Cardiac septum (tissue), 1 donor: ENCODE data around the gene ZNF423. TPM values are rescaled to one million over a fixed set of nuclear protein-coding genes. Genes with fewer than 3 reads are reported as not detected.

ENCODE experiments used
- DNase-seq: peaks from one replicate; pipeline ENCODE4 v3.0.0-alpha.2; 2020; ENCODE audit warnings: low spot score
- intact Hi-C: fragments of 100-400 bp; cut with DNase I; formaldehyde crosslinking; loops from one replicate; pipeline ENCODE4 v1.14.0; 2022
- total RNA-seq: library from RNA; stranded (reverse); fragmentation: NEBNext Ultra II Directional; extraction: Animal tissue kit (Norgen Biotek cat#: 25700); gene quantifications from one replicate; pipeline ENCODE4 v1.2.1, GENCODE V29; 2021
- donor health status: DM: no; HTN: no; CAD: no.

The ZNF423 gene
- total RNA-seq, 1 donor from 2014 or later = 8.6 TPM

GRCh38 chr16:49462362-49462988 is 393.4 kb downstream of the ZNF423 start:
- intact Hi-C loops = no loop called here
- DNase-seq = no peak

- no peak for DNase-seq
- intact Hi-C loops = no loop called here
Observed at GRCh38 chr16:49461517-49461951, 394.4 kb downstream of the ZNF423 start.

GRCh38 chr16:49460786-49461470 is 395.0 kb downstream of the ZNF423 start:
- DNase-seq = no peak
- intact Hi-C loops = no loop called here

DNA sequence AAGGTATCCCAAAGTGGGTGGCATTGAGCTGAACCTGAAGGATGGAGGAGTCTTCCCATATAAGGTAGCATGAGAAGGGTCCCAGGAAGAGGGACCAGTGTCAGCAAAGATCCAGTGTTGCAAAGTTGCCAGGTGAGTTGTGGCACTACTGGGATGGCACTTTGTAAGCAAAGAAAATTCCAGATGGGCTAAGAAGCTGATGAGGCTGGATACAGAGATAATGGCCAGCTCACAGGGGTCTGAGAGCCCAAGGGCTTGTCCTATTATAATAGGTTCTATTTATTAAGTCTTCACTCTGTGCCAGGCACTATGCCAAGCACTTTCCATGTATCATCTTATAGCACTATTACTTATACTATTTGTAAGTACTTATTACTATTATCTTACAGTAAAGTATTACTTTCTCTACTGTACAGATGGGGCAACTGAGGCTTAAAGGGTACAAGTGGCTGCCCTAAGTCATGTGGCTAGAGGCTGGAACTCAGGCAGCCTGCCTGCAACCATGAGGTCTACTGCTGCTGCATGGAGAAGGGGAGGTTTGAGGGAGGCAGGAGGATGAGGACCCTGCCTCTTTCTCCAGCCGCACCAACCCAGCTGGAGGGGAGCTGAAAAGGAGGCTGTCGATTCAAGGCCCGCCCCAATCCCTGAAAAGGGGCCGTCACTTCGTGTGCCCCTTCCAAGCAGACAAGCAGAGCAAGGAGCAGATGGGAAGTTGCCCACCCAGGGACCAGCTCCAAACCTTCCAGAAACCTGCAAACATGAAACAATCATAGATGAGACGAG is 395.8 kb downstream of the ZNF423 start:
- intact Hi-C loops = no loop called here

GRCh38 chr16:49458656-49459445 is 397.1 kb downstream of the ZNF423 start:
- intact Hi-C loops = no loop called here

More for the DNA sequence above, 395.8 kb downstream of the ZNF423 start:
- DNase-seq = no peak

DNA sequence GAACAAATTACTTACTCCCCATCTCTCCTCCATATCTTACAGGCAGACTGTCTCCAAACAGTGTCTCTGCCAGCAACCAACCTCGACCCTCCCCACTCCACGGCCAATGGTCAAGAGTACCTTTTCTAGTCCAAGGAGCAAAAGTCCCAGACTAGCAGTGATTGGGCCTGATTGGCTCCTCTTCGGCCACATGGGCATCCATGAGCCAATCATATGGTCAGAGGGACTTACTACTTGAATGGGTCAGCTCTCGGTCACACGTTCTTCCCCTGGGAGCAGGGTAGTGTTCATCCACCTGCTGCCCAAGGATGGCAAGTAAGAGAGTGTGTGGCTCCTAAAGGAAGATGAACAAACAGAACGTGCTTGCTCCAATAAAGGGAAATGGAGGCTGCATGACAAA is 397.7 kb downstream of the ZNF423 start:
- peak; percentile 66 for DNase-seq
- intact Hi-C loops = no loop called here

More at GRCh38 chr16:49458656-49459445, 397.1 kb downstream of the ZNF423 start:
- no peak for DNase-seq

- no peak for DNase-seq
- intact Hi-C loops = no loop called here
Observed at GRCh38 chr16:49457196-49457595, 398.7 kb downstream of the ZNF423 start.

DNA sequence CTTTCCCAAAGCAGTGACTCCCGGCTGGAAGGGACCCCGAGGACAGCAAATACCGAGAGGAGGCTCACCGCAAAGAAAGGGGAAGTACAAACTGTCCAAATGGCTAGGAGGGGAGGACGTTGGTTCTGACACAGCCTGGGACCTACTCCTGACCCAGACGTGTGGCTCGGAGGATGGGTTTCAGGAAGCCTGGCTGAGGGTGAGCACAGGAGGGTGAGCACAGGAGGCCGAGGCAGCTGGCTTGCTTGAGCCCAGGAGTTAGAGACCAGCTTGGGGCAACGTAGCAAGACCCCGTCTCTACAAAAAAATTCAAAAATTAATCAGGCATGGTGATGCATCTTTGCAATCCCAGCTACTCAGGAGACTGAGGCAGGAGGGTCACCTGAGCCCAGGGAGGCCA is 399.1 kb downstream of the ZNF423 start:
- DNase-seq = no peak
- intact Hi-C loops = no loop called here

DNA sequence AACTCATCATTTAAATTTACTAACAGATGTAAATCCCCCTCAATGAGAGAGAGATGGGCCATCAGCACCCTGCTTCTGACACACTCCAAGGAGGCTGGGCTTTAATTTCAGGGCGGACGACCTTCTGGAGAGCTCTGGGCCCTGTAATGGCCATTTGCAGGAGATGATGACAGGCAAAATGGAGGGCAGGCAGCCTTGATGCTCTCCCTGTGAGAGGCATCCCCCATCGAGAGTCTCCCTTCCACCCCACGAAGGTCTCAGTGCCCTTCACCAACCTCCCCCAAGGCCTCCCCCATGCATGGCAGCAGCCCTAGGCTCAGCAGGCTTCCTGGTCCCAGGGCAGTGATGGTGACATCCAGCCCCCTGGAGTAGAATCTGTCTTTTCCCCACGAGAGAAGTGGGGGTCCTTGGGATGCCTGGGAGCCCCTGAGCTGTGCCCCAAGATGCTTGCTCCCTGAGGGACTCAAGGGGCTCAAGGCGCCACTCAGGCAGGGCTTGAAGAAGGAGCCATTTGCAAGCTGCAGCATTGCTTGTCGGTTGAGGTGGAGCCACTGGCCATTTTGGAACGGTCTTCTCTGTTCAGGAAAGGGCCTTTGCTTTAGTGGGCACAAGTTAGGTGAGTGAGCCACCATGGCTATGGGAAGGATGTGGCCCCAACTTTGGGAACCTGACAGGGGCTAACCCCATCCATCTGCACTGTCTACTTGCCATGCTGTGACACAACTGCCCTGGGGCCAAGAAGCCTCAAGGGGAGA is 399.7 kb downstream of the ZNF423 start:
- intact Hi-C loops = no loop called here
- DNase-seq = no peak

GRCh38 chr16:49455181-49455990 is 400.5 kb downstream of the ZNF423 start:
- peak; percentile 64 for DNase-seq
- intact Hi-C loops = no loop called here

DNA sequence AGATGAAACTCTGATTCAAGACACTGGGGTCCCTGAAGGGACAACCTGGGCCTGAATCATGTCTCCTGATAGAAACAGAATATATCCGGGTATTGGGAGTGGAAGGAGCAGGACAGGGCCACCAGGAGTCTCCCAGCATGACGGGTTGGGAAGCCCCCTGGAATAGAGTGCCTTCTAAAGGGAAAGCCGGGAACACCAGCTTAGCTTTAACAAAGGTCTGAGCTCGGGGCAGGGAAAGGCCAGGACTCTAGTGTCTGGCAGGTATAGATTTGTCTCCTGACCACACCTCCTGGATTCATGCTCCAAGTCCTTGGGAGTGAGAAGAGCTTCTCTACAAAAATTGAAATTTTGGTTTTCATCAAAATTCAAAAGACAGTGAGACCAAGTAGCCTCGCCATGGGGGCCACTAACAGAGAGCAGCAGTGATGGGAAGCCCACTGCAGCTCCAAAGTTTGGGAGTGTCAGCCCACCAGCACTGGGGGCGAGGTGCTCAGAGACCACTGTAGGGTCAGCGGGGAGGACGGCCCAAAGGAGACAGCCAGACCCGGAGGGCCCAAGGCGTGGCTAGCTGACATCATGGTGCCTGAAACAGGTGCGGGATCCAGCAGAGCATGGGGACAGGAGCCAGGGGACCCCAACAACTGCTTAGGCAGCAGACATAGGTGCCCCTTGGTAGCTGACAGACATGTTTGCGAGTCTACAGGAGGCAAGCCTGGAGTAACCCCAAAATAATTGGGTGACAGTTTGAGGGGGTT is 401.3 kb downstream of the ZNF423 start:
- DNase-seq = peak; percentile 67
- intact Hi-C loops = no loop called here

DNA sequence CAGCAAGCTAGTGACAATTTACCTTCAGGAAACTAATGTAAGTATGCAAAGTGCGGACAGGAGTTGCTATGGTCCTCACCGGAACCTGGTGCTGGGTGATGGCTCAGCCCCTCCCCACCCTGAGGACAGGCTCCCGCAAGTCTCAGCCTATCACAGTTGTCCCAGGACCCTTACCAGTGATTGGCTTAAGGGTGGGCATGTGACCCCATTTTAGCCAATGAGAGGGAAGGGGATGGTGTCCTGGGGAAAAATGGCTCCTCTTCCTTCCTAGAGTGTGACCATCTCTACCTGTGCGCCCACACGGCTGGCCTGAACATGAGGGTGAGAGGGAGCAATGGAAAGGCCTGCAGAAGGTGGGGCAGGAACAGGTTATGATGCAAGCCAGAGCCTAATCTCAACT is 401.9 kb downstream of the ZNF423 start:
- intact Hi-C loops = no loop called here
- peak; percentile 47 for DNase-seq

DNA sequence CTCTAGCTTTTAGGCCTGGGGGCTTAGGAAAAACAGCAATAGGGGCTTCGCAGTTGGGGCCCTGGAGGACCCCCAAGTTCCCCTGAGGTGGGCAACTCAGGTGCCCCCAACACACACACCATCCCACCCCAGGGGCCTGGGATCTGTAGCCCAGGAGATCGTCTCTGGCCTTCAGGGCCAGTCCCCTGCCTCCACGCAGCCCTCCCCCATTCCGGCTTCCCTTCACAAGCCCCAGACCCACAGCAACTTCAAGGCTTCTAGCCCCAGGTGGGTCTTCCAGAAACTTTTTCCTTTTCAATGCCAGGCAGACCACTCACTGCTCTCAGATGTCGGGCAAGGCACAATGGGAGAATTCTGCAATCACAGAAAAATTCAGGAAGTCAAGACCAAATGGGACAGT is 402.9 kb downstream of the ZNF423 start:
- intact Hi-C loops = no loop called here
- DNase-seq = peak; percentile 29

DNA sequence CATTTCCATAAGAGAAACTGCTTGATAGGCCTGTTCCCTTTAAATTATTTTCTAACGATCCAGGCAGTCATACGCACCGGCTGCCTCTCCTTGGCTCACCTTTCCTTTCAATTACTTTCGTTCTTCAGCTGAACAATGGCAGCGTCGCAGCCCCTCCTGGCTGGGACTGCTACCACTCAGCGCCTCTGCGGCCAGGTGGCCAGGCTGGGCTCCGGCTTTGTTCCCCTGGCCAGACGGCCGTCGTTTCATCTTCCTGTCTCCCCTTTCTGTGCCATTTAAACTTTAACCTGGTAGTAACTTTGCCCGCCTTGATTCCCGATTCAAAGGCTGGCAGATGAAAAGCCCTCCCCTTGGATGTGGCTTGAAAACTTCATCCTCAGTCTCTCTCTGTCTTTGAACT is 403.3 kb downstream of the ZNF423 start:
- intact Hi-C loops = no loop called here
- peak; percentile 68 for DNase-seq

- intact Hi-C loops = no loop called here
Observed at GRCh38 chr16:49452108-49452507, 403.8 kb downstream of the ZNF423 start.

DNA sequence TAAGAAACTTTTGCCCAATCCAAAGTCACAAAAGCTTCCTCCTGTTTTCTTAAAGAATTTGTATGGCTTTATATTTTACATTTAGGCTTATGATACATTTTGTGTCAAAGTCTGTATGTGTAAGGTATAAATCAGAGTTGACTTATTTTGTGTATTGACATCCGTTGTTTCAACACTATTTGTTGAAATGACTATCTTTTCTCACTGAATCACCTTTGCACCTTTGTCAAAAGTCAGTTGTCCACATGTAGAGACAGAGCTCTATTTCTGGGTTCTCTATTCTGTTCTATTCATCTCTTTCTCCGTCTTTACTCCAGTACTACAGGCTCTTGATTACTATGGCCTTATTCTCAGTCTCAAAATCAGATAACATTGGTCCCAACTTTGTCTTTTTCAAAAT is 409.1 kb downstream of the ZNF423 start:
- no peak for DNase-seq
- intact Hi-C loops = no loop called here

More at GRCh38 chr16:49452108-49452507, 403.8 kb downstream of the ZNF423 start:
- peak; percentile 38 for DNase-seq

DNA sequence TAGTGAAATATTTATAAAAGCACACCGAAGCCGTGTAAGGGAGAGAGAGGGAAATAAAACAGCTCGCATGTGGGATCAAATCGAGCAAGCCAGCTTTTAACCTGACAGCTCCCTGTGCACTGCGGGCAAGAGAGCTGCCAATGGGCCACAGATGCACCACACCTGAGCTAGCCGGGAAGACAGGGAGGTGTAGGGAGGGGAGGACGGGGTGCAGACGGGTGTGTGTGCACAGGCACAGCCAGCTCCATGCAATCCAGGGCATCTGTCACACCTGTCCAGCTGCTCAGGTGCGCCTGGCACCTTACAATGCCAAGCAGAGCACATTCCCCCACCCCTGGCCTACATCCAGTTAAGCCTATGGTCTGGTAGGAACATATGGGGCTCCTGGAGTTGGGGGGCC is 412.3 kb downstream of the ZNF423 start:
- intact Hi-C loops = no loop called here
- no peak for DNase-seq

DNA sequence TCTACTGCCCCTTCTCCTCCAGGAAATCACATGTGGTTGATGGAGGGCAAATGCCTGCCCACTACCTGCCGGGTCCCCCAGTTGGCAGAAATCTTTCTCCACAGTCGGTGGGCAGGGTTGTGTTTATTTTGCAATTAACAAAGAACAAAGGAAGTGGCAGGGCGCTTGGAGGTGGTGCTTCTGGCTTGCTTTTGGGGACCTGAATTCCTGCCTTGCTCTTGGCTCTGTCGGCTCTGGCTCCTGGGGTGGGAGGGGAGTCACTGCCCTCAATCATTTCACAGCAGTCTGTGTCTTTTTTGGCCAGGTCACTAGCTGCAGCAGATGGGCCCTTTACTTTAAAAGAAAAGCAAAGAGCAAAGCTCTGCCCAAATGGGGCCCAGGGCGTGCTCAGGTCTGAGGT is 413.1 kb downstream of the ZNF423 start:
- intact Hi-C loops = no loop called here

More for the DNA sequence above, 413.1 kb downstream of the ZNF423 start:
- no peak for DNase-seq
